Measurements from ENCODE around the gene PRKCB. TPM values are rescaled to one million over a fixed set of nuclear protein-coding genes. Genes with fewer than 3 reads are reported as not detected.

Gene PRKCB
- total and polyA plus RNA-seq, 2 experiments from 2014 or later: 3.7 to 16.4 TPM

DNA sequence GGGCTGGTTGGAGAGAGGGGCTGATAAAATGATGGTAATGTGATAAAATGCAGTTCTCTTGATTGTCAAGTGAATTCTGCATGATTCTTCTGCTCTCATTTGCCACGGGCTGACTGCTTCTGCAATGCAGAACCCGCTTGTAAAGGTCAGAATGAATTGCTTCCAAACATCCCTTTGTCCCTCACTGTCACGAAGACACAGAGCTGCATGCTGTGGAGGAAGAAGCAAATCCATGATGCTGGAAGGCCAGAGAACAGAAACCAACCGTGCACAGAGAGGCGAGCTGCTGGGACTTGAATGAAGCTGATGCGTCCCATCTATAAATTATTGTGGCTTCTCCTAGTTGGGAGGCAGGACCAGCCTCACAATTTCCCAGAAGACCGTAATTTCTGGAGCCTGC is 171.6 kb downstream of the PRKCB start:
- no peaks in the 10 kb centered on the region for H3K4me1 Mint-ChIP-seq
- H4K20me1 ChIP-seq (replicated peaks; ENCODE audit: insufficient read depth): no peaks in the 10 kb centered on the region
- H3K27ac Mint-ChIP-seq: no peak overlapping the region
- no peak overlapping the region for H2AFZ ChIP-seq
- no peaks in the 10 kb centered on the region for H3K36me3 Mint-ChIP-seq (ENCODE audit: low read depth)
- no peaks in the 10 kb centered on the region for H3K79me2 ChIP-seq (replicated peaks; ENCODE audit: insufficient read depth)
- H3K9me2 ChIP-seq (ENCODE audit: insufficient read depth): no peaks in the 10 kb centered on the region
- no peak overlapping the region for H3K4me2 ChIP-seq
- H3K27me3 Mint-ChIP-seq (ENCODE audit: insufficient read depth, low read depth, poor library complexity): no peaks in the 10 kb centered on the region
- TF ChIP-seq ZNF114 (CRISPR knock-in tag; IDR thresholded peaks at IDR 0.05): no peak
- TF ChIP-seq STAT1 (IDR thresholded peaks at IDR 0.05; ENCODE audit: unreplicated experiment): no peak
- no peak for TF ChIP-seq ZNF331 (CRISPR knock-in tag; IDR thresholded peaks at IDR 0.05; ENCODE audit: low read depth)
- no peak for TF ChIP-seq JUNB (IDR thresholded peaks at IDR 0.05; ENCODE audit: unreplicated experiment)
- no peak for TF ChIP-seq POLR2AphosphoS5 (IDR thresholded peaks at IDR 0.05; ENCODE audit: low read depth)
- TF ChIP-seq EZH2phosphoT487 (IDR thresholded peaks at IDR 0.05; ENCODE audit: unreplicated experiment): no peak
- TF ChIP-seq EZH2 (IDR thresholded peaks at IDR 0.05; ENCODE audit: low read depth, unreplicated experiment): no peak
- no peak for TF ChIP-seq CREB1 (CRISPR knock-in tag; IDR thresholded peaks at IDR 0.05; ENCODE audit: low read depth)
- TF ChIP-seq, protein P1, sequence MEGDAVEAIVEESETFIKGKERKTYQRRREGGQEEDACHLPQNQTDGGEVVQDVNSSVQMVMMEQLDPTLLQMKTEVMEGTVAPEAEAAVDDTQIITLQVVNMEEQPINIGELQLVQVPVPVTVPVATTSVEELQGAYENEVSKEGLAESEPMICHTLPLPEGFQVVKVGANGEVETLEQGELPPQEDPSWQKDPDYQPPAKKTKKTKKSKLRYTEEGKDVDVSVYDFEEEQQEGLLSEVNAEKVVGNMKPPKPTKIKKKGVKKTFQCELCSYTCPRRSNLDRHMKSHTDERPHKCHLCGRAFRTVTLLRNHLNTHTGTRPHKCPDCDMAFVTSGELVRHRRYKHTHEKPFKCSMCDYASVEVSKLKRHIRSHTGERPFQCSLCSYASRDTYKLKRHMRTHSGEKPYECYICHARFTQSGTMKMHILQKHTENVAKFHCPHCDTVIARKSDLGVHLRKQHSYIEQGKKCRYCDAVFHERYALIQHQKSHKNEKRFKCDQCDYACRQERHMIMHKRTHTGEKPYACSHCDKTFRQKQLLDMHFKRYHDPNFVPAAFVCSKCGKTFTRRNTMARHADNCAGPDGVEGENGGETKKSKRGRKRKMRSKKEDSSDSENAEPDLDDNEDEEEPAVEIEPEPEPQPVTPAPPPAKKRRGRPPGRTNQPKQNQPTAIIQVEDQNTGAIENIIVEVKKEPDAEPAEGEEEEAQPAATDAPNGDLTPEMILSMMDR (conservative IDR thresholded peaks at IDR 0.05; ENCODE audit: low read depth in 2 of 2): no peak
- TF ChIP-seq, protein P2, sequence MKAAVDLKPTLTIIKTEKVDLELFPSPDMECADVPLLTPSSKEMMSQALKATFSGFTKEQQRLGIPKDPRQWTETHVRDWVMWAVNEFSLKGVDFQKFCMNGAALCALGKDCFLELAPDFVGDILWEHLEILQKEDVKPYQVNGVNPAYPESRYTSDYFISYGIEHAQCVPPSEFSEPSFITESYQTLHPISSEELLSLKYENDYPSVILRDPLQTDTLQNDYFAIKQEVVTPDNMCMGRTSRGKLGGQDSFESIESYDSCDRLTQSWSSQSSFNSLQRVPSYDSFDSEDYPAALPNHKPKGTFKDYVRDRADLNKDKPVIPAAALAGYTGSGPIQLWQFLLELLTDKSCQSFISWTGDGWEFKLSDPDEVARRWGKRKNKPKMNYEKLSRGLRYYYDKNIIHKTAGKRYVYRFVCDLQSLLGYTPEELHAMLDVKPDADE (IDR thresholded peaks at IDR 0.05): no peak
- TF ChIP-seq, protein P3, sequence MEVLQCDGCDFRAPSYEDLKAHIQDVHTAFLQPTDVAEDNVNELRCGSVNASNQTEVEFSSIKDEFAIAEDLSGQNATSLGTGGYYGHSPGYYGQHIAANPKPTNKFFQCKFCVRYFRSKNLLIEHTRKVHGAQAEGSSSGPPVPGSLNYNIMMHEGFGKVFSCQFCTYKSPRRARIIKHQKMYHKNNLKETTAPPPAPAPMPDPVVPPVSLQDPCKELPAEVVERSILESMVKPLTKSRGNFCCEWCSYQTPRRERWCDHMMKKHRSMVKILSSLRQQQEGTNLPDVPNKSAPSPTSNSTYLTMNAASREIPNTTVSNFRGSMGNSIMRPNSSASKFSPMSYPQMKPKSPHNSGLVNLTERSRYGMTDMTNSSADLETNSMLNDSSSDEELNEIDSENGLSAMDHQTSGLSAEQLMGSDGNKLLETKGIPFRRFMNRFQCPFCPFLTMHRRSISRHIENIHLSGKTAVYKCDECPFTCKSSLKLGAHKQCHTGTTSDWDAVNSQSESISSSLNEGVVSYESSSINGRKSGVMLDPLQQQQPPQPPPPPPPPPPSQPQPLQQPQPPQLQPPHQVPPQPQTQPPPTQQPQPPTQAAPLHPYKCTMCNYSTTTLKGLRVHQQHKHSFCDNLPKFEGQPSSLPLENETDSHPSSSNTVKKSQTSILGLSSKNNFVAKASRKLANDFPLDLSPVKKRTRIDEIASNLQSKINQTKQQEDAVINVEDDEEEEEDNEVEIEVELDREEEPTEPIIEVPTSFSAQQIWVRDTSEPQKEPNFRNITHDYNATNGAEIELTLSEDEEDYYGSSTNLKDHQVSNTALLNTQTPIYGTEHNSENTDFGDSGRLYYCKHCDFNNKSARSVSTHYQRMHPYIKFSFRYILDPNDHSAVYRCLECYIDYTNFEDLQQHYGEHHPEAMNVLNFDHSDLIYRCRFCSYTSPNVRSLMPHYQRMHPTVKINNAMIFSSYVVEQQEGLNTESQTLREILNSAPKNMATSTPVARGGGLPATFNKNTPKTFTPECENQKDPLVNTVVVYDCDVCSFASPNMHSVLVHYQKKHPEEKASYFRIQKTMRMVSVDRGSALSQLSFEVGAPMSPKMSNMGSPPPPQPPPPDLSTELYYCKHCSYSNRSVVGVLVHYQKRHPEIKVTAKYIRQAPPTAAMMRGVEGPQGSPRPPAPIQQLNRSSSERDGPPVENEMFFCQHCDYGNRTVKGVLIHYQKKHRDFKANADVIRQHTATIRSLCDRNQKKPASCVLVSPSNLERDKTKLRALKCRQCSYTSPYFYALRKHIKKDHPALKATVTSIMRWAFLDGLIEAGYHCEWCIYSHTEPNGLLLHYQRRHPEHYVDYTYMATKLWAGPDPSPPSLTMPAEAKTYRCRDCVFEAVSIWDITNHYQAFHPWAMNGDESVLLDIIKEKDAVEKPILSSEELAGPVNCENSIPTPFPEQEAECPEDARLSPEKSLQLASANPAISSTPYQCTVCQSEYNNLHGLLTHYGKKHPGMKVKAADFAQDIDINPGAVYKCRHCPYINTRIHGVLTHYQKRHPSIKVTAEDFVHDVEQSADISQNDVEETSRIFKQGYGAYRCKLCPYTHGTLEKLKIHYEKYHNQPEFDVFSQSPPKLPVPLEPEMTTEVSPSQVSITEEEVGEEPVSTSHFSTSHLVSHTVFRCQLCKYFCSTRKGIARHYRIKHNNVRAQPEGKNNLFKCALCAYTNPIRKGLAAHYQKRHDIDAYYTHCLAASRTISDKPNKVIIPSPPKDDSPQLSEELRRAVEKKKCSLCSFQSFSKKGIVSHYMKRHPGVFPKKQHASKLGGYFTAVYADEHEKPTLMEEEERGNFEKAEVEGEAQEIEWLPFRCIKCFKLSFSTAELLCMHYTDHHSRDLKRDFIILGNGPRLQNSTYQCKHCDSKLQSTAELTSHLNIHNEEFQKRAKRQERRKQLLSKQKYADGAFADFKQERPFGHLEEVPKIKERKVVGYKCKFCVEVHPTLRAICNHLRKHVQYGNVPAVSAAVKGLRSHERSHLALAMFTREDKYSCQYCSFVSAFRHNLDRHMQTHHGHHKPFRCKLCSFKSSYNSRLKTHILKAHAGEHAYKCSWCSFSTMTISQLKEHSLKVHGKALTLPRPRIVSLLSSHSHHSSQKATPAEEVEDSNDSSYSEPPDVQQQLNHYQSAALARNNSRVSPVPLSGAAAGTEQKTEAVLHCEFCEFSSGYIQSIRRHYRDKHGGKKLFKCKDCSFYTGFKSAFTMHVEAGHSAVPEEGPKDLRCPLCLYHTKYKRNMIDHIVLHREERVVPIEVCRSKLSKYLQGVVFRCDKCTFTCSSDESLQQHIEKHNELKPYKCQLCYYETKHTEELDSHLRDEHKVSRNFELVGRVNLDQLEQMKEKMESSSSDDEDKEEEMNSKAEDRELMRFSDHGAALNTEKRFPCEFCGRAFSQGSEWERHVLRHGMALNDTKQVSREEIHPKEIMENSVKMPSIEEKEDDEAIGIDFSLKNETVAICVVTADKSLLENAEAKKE (CRISPR knock-in tag; IDR thresholded peaks at IDR 0.05): no peak
- no peak for TF ChIP-seq NANOG (IDR thresholded peaks at IDR 0.05; ENCODE audit: borderline replicate concordance)
- TF ChIP-seq, protein P4, sequence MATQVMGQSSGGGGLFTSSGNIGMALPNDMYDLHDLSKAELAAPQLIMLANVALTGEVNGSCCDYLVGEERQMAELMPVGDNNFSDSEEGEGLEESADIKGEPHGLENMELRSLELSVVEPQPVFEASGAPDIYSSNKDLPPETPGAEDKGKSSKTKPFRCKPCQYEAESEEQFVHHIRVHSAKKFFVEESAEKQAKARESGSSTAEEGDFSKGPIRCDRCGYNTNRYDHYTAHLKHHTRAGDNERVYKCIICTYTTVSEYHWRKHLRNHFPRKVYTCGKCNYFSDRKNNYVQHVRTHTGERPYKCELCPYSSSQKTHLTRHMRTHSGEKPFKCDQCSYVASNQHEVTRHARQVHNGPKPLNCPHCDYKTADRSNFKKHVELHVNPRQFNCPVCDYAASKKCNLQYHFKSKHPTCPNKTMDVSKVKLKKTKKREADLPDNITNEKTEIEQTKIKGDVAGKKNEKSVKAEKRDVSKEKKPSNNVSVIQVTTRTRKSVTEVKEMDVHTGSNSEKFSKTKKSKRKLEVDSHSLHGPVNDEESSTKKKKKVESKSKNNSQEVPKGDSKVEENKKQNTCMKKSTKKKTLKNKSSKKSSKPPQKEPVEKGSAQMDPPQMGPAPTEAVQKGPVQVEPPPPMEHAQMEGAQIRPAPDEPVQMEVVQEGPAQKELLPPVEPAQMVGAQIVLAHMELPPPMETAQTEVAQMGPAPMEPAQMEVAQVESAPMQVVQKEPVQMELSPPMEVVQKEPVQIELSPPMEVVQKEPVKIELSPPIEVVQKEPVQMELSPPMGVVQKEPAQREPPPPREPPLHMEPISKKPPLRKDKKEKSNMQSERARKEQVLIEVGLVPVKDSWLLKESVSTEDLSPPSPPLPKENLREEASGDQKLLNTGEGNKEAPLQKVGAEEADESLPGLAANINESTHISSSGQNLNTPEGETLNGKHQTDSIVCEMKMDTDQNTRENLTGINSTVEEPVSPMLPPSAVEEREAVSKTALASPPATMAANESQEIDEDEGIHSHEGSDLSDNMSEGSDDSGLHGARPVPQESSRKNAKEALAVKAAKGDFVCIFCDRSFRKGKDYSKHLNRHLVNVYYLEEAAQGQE (IDR thresholded peaks at IDR 0.05; ENCODE audit: unreplicated experiment): no peak
- H3K27me3 ChIP-seq (ENCODE audit: insufficient read depth): no peaks in the 10 kb centered on the region
- H3K4me3 Mint-ChIP-seq: no peak overlapping the region
- ATAC-seq (no peak), DNase-seq (ENCODE audit: low spot score) (no peak)
- H3K27ac ChIP-seq (ENCODE audit: low read depth): no peak overlapping the region
- H3K9me3 Mint-ChIP-seq: no peaks in the 10 kb centered on the region
- no peaks in the 10 kb centered on the region for H3K36me3 ChIP-seq (ENCODE audit: insufficient read depth)
- H3F3A ChIP-seq (replicated peaks; ENCODE audit: low read depth): no peaks in the 10 kb centered on the region
- no peak overlapping the region for H3K4me3 ChIP-seq
- H3K4me1 ChIP-seq (ENCODE audit: insufficient read depth): no peaks in the 10 kb centered on the region
